Astrocyte (in vitro differentiated cells and primary cell): ENCODE measurements around the gene NXPH4. TPM values are rescaled to one million over a fixed set of nuclear protein-coding genes. Genes with fewer than 3 reads are reported as not detected.

Source experiments
- DNase-seq: peaks from one replicate; pipeline ENCODE4 v3.0.0-alpha.2; 2010; ENCODE audit warnings: low read depth
- FAIRE-seq: peaks from 2 replicates; lab custom pipeline; 2011; peaks lifted over from hg19 to GRCh38; lab: Jason Lieb, UNC
- H2AFZ ChIP-seq: 2 replicates; pipeline ENCODE4 v1.6.0; 2012; ENCODE audit warnings: low read depth, low read length, inconsistent platforms
- H3K27ac ChIP-seq: 2 replicates; pipeline ENCODE4 v1.5.1; 2011; ENCODE audit warnings: low read depth, low read length, inconsistent platforms
- H3K27me3 ChIP-seq: 2 replicates; pipeline ENCODE4 v1.6.0; 2011; ENCODE audit warnings: low read length, inconsistent platforms; ENCODE audit not compliant: insufficient read depth
- H3K36me3 ChIP-seq: 2 replicates; pipeline ENCODE4 v1.5.1; 2011; ENCODE audit warnings: low read length, inconsistent platforms; ENCODE audit not compliant: insufficient read depth
- H3K4me1 ChIP-seq: 2 replicates; pipeline ENCODE4 v1.5.1; 2011; ENCODE audit warnings: low read length, inconsistent platforms; ENCODE audit not compliant: insufficient read depth
- H3K4me2 ChIP-seq: 2 replicates; pipeline ENCODE4 v1.6.0; 2012; ENCODE audit warnings: low read length, inconsistent platforms
- H3K4me3 ChIP-seq: 2 replicates; pipeline ENCODE4 v1.5.1; 2011; ENCODE audit warnings: low read depth, mild to moderate bottlenecking, low read length, inconsistent platforms; ENCODE audit not compliant: insufficient read depth
- H3K79me2 ChIP-seq: 2 replicates; pipeline ENCODE4 v1.6.0; 2012; ENCODE audit warnings: mild to moderate bottlenecking, low read length, inconsistent platforms; ENCODE audit not compliant: insufficient read depth
- H3K9ac ChIP-seq: 2 replicates; pipeline ENCODE4 v1.6.0; 2012; ENCODE audit warnings: mild to moderate bottlenecking, low read length, inconsistent platforms
- H3K9me3 ChIP-seq: 2 replicates; pipeline ENCODE4 v1.5.1; 2012; ENCODE audit warnings: low read depth, mild to moderate bottlenecking, low read length, inconsistent platforms; ENCODE audit not compliant: insufficient read depth
- H4K20me1 ChIP-seq: 2 replicates; pipeline ENCODE4 v1.6.0; 2012; ENCODE audit warnings: low read length, inconsistent platforms; ENCODE audit not compliant: insufficient read depth
- H3K27ac Mint-ChIP-seq: one replicate; pipeline ENCODE4 v1.8.0; 2021; ENCODE audit warnings: mild to moderate bottlenecking, mixed read lengths; ENCODE audit not compliant: unreplicated experiment
- H3K27me3 Mint-ChIP-seq: one replicate; pipeline ENCODE4 v1.8.0; 2021; ENCODE audit warnings: low read depth, mixed read lengths; ENCODE audit not compliant: unreplicated experiment
- H3K36me3 Mint-ChIP-seq: one replicate; pipeline ENCODE4 v1.8.0; 2021; ENCODE audit warnings: low read depth, mixed read lengths; ENCODE audit not compliant: unreplicated experiment
- H3K4me1 Mint-ChIP-seq: one replicate; pipeline ENCODE4 v1.8.0; 2021; ENCODE audit warnings: low read depth, mixed read lengths; ENCODE audit not compliant: unreplicated experiment
- H3K4me3 Mint-ChIP-seq: one replicate; pipeline ENCODE4 v1.8.0; 2021; ENCODE audit warnings: mild to moderate bottlenecking, moderate library complexity, mixed read lengths; ENCODE audit not compliant: unreplicated experiment
- H3K9me3 Mint-ChIP-seq: one replicate; pipeline ENCODE4 v1.8.0; 2021; ENCODE audit warnings: mild to moderate bottlenecking, mixed read lengths; ENCODE audit not compliant: unreplicated experiment
- EZH2 ChIP-seq: IDR thresholded peaks from 2 replicates; pipeline ENCODE4 v1.6.1; 2012; ENCODE audit warnings: mild to moderate bottlenecking, low read length, inconsistent platforms; ENCODE audit not compliant: insufficient read depth
- total RNA-seq: library from RNA; stranded (reverse); gene quantifications from 2 replicates; pipeline ENCODE4 v1.2.1, GENCODE V29; 2021
- TF ChIP-seq, protein P1 (sequence below): IDR thresholded peaks from 2 replicates; pipeline ENCODE4 v1.5.1; 2011; ENCODE audit warnings: low read depth, mild to moderate bottlenecking, inconsistent platforms, low read length, moderate library complexity; ENCODE audit not compliant: insufficient read depth

NXPH4 gene
- total RNA-seq, 1 donor from 2014 or later: 14.5 TPM

DNA sequence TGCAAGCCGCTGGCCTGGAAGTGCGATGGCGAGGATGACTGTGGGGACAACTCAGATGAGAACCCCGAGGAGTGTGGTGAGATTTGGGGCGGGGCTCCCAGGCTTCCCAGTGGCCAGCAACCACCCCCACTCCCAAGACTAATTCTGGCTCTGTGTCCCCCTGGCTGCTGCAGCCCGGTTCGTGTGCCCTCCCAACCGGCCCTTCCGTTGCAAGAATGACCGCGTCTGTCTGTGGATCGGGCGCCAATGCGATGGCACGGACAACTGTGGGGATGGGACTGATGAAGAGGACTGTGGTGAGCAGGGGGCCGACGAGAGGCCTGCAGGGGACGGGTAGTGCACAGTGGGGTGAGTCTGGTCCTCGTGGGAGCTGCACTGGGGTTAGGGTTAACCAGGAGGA, 12.1 kb upstream of the NXPH4 start:
- Mint-ChIP-seq H3K27me3 (no peaks in the 10 kb centered on the region), H3K9me3 (no peaks in the 10 kb centered on the region), H3K4me3 (no peak overlapping the region), H3K27ac (peak overlapping the region; percentile 53), H3K36me3 (peaks cover 26% of the 10 kb centered on the region), H3K4me1 (no peaks in the 10 kb centered on the region)
- Histone ChIP-seq H3K4me1 (no peaks in the 10 kb centered on the region), H2AFZ (no peak overlapping the region), H3K27me3 (no peaks in the 10 kb centered on the region), H3K27ac (no peak overlapping the region), H3K4me3 (no peak overlapping the region), H3K79me2 (no peaks in the 10 kb centered on the region), H4K20me1 (peaks cover 47% of the 10 kb centered on the region), H3K36me3 (peaks cover 13% of the 10 kb centered on the region), H3K9me3 (no peaks in the 10 kb centered on the region), H3K4me2 (no peak overlapping the region), H3K9ac (no peak overlapping the region)
- DNase-seq: no peak
- FAIRE-seq: no peak
- TF ChIP-seq, protein P1, sequence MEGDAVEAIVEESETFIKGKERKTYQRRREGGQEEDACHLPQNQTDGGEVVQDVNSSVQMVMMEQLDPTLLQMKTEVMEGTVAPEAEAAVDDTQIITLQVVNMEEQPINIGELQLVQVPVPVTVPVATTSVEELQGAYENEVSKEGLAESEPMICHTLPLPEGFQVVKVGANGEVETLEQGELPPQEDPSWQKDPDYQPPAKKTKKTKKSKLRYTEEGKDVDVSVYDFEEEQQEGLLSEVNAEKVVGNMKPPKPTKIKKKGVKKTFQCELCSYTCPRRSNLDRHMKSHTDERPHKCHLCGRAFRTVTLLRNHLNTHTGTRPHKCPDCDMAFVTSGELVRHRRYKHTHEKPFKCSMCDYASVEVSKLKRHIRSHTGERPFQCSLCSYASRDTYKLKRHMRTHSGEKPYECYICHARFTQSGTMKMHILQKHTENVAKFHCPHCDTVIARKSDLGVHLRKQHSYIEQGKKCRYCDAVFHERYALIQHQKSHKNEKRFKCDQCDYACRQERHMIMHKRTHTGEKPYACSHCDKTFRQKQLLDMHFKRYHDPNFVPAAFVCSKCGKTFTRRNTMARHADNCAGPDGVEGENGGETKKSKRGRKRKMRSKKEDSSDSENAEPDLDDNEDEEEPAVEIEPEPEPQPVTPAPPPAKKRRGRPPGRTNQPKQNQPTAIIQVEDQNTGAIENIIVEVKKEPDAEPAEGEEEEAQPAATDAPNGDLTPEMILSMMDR: no peak
- TF ChIP-seq EZH2: no peak

DNA sequence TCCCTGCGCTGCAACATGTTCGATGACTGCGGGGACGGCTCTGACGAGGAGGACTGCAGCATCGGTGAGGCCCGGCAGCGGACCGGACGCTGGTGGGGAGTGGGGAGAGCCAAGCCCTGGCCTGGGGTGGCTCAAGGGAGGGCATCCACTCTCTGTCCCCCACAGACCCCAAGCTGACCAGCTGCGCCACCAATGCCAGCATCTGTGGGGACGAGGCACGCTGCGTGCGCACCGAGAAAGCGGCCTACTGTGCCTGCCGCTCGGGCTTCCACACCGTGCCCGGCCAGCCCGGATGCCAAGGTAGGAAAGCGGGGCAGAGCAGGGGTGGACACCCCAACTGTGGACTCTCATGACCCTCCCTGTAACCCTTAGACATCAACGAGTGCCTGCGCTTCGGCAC, 11.4 kb upstream of the NXPH4 start:
- FAIRE-seq: no peak
- Histone ChIP-seq H3K4me1 (no peaks in the 10 kb centered on the region), H3K27ac (no peak overlapping the region), H4K20me1 (peaks cover 46% of the 10 kb centered on the region), H3K4me3 (no peak overlapping the region), H3K27me3 (no peaks in the 10 kb centered on the region), H3K4me2 (no peak overlapping the region), H3K79me2 (no peaks in the 10 kb centered on the region), H3K36me3 (peaks cover 15% of the 10 kb centered on the region), H3K9me3 (no peaks in the 10 kb centered on the region), H2AFZ (no peak overlapping the region), H3K9ac (no peak overlapping the region)
- DNase-seq: no peak
- Mint-ChIP-seq H3K27me3 (no peaks in the 10 kb centered on the region), H3K27ac (no peak overlapping the region), H3K36me3 (peaks cover 31% of the 10 kb centered on the region), H3K4me1 (no peaks in the 10 kb centered on the region), H3K4me3 (no peak overlapping the region), H3K9me3 (no peaks in the 10 kb centered on the region)
- no peak for TF ChIP-seq EZH2
- TF ChIP-seq, protein P1: no peak

DNA sequence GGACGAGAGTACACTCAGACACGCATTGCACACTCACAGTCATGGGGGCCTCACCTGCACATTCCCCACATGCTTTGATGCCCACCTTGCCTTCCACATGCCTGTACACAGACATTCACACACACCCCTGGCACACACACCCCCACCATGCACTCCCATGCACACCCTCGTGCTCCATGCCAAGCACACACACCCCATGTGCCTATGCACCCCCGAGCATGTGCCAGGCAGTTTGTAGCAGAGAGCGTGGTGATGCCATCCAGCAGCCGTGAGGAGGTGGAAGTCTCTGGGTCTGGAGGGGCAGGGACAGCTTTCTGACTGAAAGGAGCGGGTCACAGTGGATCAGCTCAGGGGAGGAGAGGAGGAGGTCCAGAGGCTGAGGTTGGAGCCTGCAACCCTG, 10.7 kb upstream of the NXPH4 start:
- no peak overlapping the region for H3K4me3 ChIP-seq
- H2AFZ ChIP-seq: no peak overlapping the region
- H3K36me3 ChIP-seq: peaks cover 15% of the 10 kb centered on the region
- peaks cover 49% of the 10 kb centered on the region for H4K20me1 ChIP-seq
- no peaks in the 10 kb centered on the region for H3K4me1 ChIP-seq
- no peak for DNase-seq
- H3K4me1 Mint-ChIP-seq: no peaks in the 10 kb centered on the region
- no peaks in the 10 kb centered on the region for H3K27me3 Mint-ChIP-seq
- H3K27ac Mint-ChIP-seq: no peak overlapping the region
- H3K27me3 ChIP-seq: no peaks in the 10 kb centered on the region
- no peak overlapping the region for H3K9ac ChIP-seq
- no peaks in the 10 kb centered on the region for H3K9me3 Mint-ChIP-seq
- H3K27ac ChIP-seq: no peak overlapping the region
- FAIRE-seq: no peak
- no peak overlapping the region for H3K4me3 Mint-ChIP-seq
- no peak overlapping the region for H3K4me2 ChIP-seq
- H3K36me3 Mint-ChIP-seq: peaks cover 32% of the 10 kb centered on the region
- H3K9me3 ChIP-seq: no peaks in the 10 kb centered on the region
- H3K79me2 ChIP-seq: no peaks in the 10 kb centered on the region
- TF ChIP-seq EZH2: no peak
- TF ChIP-seq, protein P1: no peak
